Measurements from ENCODE around the gene SERPINB4.
A peak's percentile ranks its signal among the peaks of the same experiment; 100 is the strongest.

The SERPINB4 gene

DNA sequence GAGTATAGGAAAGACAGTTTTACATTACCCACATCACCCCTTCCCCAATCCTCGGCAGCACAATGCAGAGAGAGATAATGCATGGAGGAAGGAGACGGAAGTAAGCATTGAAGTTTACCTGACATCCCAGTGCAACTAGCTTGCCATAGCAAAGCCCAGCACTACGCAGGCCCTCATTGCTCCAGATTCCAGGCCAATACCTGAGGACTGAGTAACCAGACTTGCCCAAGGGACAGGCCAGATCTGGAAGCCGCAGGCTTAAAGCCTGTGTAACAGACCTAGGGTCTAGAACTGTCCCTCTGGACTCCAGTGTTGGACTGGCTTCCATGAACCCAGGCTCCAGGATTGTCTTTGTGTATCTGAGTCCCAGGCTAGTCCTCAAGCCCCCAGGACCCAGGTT is 17.6 kb downstream of the SERPINB4 start:
- DNase-seq (ENCODE audit: low read depth) = no peak

DNA sequence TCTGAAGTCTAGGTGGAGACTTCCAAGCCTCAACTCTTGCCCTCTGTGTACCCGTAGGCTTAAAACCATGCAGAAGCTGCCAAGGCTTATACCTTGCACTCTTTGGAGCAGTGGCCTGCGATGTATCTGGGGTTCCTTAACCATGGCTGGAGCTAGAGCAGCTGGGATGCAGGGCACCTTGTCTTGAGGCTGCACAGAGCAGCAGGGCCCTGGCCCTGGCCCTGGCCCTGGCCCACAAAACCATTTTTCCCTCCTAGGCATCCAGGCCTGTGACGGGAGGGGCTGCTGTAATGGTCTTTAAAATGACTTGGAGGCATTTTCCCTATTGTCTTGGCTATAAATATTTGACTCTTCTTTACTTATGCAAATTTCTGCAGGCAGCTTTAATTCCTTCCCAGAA is 19.2 kb downstream of the SERPINB4 start:
- no peak for DNase-seq (ENCODE audit: low read depth)

DNA sequence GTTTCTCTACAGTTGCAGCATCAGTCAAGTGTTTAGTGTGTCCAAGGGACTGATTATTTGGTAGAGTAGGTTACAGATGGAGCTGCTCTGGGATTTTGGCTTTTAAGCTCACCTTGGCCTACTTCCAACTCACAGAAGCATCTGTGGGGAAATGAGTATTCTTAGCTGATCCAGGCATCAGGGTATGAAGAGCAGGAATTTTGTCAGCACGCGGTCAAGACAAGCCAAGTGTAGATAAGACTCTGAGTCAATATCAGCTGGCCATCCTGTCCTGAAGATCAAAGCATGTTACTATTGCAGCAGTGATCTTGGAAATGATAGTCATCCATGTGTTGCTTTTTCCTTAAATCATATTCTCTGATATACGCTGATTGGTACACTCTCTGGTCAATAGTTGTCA is 24.4 kb downstream of the SERPINB4 start:
- DNase-seq (ENCODE audit: low read depth) = no peak

DNA sequence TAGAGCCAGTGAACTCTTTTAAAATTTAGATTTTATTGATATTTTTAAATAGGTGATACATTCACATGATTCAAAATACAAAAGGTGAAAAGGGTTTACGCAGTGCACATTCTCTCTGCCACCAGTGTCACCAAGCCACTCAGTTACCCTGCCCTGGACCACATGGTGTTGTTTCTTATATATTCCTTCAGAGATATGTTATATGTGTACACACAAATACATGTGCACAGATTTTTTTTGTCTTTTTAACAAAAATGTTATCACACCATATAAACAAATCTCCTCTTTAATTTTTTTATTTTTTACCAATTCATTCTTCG is 26.2 kb downstream of the SERPINB4 start:
- DNase-seq (ENCODE audit: low read depth) = no peak

DNA sequence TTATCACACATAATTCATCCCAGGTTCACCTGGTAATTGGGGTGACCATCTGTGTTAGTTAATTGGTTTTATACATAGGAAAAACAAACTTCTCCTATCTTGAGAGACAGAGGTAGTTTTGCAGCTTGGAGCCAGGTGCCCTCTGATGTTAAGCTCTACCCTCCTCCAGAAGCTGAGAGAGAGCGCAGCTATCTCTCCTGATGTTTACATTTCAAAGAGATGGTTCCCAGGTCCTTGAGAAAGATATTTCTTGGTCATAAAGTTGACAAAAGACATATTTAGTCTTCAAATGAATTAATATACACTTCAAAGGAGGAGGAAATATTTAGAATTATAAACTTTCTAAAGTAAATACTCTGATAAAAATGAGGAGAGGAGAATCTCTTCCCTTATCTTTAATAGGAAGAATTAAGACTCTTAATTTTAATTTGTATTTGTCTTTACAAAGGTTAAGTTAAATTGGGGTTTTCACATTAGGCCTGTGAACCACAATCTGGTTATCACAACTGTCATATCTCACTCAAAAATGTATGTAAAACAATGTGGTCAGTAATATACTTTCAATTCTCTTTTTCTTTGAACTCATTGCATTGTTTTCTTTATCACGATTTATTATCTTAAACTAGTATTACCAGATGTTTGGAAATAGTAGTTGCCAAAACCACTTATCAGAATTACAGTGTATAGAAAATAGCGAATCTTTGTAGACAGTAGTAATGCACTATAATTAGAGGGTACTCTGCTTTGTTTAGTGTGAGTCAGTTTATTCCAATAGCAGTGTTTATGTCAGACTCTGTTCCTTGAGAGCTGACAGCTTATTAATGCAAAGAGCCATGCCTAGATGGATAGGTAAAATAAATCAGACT is 26.8 kb downstream of the SERPINB4 start:
- no peak for DNase-seq (ENCODE audit: low read depth)

DNA sequence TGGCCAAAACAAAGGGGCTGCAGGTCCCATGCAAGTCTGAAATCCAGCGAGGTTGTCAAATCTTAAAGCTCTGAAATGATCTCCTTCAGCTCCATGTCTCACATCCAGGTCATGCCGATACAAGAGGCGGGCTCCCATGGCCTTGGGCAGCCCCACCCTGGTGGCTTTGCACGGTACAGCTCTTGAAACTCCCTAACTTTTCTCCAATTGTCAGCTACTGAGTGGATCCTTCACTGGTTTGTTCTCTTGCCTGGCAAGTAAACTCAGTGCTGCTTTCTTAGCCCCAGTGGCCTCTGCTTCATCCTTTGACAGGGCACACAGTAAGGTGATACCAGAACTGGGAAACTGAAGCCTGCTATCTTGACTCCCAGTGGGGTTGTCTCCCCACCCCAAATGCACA is 30.6 kb downstream of the SERPINB4 start:
- DNase-seq (ENCODE audit: low read depth) = no peak

DNA sequence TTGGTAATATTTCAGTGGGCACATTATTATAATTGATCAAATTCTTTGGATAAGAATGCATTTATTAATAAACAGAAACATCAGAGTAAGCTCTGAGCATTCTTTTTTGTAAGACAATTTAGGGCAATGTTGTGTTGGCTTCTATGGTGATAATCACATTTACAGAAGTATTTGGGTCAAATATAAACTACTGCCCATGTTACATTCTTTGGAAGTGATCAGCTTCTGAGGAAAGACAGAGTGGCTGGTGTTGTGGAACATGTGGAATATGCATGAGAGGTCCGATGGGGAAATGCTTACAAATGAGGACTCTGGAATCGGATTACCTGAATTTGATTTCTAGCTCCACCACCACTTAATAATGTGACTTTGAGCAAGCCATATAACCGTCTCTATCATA is 37.5 kb downstream of the SERPINB4 start:
- DNase-seq (ENCODE audit: low read depth) = peak; percentile 27

DNA sequence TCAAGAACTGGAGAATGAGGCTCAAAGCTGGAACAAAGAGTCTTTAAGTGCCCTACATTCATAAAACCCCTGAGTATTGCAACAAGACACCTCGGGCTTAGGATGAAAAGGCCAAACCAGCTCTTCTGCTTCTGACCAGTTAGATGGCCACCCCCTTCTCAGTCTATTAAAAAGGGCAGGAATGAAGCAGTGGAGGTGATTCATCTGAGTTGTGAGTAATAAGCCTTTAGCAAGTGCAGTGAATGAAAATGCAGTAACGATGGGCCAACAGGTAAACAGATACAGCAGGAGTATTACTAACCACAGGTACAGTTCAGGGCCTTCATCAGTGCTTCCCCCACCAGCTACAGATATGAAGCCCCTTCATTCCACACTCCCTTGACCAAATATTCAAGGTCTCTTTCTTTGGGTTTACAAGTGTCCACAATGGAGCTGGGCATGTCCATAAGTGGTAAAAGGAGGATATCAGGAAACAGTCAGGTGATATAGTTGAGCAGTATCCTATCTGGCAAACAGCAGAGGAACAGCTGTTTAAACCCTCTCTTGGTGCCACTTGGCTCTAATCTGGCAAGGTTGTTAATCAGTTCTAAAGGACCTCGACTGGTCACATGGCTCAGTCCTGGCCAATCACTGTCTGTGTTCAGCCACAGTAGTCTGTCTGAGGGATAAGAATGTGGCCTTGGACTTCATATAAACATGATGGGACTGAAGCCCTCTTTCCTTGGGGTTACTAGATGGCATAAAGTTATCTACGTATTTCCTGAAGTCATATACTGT is 39.1 kb downstream of the SERPINB4 start:
- DNase-seq (ENCODE audit: low read depth) = no peak

DNA sequence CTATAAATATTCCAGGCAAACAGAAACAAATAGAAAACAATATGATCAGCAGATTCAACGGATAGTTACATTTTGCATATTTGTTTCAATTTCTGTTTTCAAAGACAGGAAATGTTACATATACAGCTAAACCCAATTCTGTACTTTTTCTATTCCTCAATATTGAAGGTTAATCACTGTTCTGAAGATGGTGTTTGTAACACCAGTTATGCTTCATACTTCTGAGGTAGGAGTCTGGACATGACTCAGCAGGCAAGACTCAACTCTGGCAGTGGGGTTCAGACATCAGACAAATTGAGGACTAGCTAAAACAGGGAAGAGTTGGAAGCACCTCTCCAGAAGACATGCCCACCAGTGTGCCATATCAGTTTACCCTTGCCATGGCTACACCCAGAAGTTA is 40.3 kb downstream of the SERPINB4 start:
- no peak for DNase-seq (ENCODE audit: low read depth)

DNA sequence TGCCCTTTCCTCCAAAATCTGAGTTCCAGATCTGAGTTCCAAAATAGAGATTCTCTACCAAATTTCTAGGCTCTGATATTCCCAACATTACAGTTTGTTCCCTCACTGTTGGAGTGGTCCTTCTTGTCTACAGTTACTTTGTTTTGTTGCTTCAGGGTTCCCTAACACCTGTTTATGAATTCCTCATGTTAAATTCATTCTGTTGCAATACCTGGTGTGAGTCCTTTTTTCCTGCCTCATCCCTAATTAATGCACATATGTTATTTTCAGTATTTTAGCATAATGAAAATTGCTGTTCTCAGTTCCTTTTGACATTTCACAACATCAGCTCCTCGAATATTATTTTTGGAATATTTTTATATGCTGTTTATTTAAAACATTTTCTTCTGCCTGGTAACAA is 40.7 kb downstream of the SERPINB4 start:
- no peak for DNase-seq (ENCODE audit: low read depth)

DNA sequence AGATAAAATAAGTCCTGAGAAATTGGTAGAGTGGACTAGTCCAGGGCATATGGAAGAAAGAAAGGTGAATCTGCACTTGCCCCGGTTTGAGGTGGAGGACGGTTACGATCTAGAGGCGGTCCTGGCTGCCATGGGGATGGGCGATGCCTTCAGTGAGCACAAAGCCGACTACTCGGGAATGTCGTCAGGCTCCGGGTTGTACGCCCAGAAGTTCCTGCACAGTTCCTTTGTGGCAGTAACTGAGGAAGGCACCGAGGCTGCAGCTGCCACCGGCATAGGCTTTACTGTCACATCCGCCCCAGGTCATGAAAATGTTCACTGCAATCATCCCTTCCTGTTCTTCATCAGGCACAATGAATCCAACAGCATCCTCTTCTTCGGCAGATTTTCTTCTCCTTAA is 47.1 kb downstream of the SERPINB4 start:
- DNase-seq (ENCODE audit: low read depth) = no peak

DNA sequence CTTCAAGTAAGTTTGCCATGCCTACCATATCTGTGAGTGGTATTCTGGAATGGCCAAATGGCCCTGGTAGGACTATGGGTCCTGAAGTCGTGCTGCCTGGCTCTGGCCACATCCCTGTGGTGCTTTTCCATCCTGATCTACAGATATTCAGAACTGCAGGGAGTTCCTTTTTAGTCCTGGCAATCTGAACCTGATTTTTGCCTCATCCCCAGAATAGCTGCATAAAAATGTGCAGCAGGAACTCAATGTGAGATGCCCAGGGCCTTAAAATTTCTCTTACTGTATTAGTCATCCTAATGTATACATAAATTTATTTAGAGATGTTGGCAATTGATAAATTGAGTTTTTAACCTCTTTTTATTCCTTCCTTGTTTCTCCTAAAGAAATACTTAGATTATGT is 51.6 kb downstream of the SERPINB4 start:
- DNase-seq (ENCODE audit: low read depth) = no peak

DNA sequence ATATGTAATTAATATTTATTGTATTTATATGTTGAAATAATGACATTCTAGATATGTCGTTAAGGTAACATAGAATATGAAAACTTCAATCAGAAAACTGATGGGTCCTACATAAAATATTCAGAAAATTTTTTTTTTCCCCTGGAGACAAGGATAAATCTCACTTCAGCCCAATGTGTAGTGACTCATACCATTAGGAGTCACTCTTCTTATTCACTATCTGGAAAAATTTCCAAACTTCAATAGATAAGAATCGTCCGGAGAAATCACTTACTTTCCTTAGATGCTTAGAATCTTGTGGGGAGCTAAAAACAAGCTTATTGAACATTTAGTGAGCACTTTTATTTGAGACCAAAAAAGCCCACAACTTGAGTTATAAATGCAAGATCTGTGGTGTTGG is 52.3 kb downstream of the SERPINB4 start:
- DNase-seq (ENCODE audit: low read depth) = no peak

DNA sequence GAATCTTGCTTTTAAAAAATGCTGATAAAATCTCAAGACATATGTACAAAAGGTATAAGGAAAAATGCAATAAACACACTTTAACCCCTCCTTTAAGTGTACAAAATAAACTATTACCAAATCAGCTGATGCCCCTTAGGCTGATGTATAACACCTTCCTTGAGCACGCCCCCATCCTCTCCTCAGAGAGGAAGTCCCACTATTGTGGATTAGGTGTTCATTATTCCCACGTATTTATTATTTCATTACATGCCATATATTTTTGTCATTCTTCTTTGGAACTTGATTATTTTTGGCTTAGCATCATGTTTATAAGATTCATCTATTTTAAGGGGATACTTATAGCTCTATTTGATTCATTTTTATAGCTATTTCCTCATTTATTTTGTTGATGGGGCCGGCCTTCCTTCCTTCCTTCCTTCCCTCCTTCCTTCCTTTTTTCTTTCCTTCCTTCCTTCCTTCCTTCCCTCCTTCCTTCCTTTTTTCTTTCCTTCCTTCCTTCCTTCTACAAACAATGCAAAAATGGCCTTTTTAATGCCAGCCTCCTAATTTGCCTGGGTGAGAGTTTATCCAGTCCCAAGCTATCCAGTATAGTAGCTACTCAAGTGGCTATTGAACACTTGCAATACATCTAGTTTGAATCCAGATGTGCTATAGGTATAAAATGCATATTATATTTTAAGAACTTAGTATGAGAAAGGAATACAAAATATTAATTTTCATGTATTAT is 52.9 kb downstream of the SERPINB4 start:
- DNase-seq (ENCODE audit: low read depth) = no peak

DNA sequence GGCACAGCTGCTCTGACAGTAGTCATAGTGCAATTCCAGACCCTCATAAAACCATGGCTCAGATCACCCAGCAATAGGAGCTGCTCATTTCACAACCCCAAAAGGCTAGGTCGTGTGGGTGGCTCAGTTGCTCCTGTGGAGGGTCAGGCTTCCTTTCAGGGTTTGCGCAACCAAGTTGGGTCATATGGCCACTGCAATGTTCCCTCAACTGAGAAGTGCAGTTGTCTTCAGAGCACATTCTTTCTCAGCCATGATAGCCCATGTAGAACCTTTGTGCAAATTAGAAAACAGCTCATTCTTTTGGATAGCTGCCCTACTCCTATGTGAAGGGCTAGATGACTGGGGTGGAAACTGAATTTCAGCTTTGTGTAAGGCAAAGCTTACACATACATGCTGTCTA is 53.7 kb downstream of the SERPINB4 start:
- DNase-seq (ENCODE audit: low read depth) = no peak

DNA sequence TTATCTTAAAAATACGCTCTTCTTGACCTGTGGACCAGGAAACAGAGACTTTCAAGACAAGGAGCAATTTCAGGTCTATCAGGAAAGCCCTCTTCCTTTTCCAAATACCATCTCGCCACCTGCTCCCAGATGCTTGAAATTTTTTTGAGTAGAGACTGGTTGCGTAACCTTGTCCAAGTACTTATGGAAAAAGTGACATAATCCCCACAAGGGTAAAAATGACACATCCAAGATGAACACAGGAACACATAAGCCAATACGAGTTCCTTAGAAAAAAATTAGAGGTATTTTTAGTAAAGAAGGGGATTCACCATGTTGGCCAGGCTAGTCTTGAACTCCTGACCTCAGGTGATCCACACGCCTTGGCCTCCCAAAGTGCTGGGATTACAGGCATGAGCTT is 55.1 kb downstream of the SERPINB4 start:
- DNase-seq (ENCODE audit: low read depth) = no peak
